GM13976 (cell line): ENCODE measurements around the gene CCDC40.

Source experiments
- DNase-seq: peaks from one replicate; pipeline ENCODE4 v3.0.0; 2012; ENCODE audit warnings: low spot score
- in situ Hi-C: fragments of 300-500 bp; cut with MboI; formaldehyde crosslinking; loops from one replicate; pipeline ENCODE4 v1.12.0; 2022; ENCODE audit warnings: low sequenced_read_pairs, mixed read lengths, inconsistent platforms; ENCODE audit not compliant: unreplicated experiment
- TF ChIP-seq, protein P1 (sequence below): IDR thresholded peaks from 2 replicates; pipeline ENCODE4 v1.5.1; 2012; ENCODE audit warnings: borderline replicate concordance, mild to moderate bottlenecking; ENCODE audit not compliant: insufficient read depth; ENCODE audit errors: extremely low read depth, missing control alignments, control extremely low read depth

CCDC40 gene

DNA sequence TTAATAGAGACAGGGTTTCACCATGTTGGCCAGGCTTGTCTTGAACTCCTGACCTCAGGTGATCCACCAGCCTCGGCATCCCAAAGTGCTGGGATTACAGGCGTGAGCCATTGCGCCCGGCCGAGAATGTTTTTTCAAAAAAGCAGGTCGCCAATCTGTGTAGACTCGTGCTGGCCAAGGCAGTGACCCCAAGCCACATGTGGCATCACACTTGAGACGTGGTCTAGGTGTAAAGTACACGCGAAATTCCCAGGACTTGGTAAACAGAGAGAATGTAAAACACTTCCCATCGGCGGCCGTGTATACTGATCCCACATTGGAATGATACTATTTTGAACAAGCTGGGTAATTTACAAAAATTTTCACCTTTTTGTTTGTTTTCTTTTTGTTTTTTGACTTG, 41.8 kb upstream of the CCDC40 start:
- in situ Hi-C loops, result no loop called here
- TF ChIP-seq, protein P1, sequence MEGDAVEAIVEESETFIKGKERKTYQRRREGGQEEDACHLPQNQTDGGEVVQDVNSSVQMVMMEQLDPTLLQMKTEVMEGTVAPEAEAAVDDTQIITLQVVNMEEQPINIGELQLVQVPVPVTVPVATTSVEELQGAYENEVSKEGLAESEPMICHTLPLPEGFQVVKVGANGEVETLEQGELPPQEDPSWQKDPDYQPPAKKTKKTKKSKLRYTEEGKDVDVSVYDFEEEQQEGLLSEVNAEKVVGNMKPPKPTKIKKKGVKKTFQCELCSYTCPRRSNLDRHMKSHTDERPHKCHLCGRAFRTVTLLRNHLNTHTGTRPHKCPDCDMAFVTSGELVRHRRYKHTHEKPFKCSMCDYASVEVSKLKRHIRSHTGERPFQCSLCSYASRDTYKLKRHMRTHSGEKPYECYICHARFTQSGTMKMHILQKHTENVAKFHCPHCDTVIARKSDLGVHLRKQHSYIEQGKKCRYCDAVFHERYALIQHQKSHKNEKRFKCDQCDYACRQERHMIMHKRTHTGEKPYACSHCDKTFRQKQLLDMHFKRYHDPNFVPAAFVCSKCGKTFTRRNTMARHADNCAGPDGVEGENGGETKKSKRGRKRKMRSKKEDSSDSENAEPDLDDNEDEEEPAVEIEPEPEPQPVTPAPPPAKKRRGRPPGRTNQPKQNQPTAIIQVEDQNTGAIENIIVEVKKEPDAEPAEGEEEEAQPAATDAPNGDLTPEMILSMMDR, result no peak
- DNase-seq, result no peak

DNA sequence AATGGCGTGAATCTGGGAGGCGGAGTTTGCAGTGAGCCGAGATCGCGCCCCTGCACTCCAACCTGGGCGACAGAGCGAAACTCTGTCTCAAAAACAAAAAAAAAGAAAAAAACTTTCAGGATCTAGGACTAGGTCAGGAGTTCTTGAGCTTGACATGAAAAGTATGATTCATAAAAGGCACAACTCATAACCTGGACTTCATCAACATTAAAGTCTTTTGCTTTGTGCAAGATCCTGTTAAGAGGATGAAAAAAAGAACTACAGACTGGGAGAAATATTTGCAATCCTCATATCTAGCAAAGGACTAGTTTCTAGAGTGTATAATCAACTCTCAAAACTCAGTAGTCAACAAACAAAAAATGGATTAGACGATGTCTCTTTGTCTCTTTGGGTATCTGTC, 40.7 kb upstream of the CCDC40 start:
- in situ Hi-C loops, result no loop called here
- TF ChIP-seq, protein P1, result no peak
- no peak for DNase-seq

DNA sequence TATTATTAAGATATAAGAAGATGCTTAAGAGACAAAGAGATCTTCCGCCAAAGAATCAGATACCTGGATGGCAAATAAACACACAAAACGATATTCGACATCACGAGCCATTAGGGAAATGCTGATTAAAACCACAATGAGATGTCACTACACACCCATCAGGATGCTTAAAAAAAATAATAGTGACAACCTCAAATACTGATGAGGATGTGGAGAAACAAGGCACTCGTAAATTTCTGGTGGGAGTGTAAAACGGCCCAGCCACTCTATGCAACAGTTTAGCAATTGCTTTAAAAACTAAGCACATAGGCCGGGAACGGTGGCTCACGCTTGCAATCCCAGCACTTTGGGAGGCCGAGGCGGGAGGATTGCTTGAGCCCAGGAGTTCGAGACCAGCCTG, 40.2 kb upstream of the CCDC40 start:
- TF ChIP-seq, protein P1, result no peak
- DNase-seq, result no peak
- in situ Hi-C loops, result no loop called here

DNA sequence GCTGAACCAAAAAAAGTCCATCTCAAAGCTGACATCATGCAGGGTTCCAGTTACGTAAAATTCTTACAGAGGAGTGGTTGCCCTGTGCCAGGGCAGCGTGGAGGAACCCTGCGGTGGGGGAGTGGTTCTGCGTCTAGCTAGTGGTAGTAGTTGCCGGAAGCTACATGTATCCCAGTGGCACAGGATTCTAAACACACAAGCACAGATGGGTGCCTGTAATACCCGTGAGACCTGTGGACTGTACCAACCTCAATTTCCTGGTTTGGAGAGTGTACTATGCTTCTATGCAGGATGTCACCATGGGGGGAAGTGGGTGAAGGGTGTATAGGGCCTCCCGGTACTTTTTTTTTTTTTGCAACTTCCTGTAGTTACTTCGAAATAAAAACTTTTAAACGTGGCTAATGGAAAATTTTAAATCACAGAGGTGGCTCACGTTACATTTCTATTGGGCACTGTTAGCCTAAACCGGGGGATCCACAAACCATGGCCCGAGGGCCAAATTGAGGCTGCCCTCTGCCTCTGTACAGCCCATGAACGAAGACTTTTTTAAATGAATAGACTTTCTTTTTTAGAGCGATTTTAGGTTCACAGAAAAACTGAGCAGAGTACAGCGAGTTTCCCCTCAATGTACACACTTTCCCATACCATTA, 39.3 kb upstream of the CCDC40 start:
- DNase-seq, result no peak
- in situ Hi-C loops, result no loop called here
- TF ChIP-seq, protein P1, result no peak

DNA sequence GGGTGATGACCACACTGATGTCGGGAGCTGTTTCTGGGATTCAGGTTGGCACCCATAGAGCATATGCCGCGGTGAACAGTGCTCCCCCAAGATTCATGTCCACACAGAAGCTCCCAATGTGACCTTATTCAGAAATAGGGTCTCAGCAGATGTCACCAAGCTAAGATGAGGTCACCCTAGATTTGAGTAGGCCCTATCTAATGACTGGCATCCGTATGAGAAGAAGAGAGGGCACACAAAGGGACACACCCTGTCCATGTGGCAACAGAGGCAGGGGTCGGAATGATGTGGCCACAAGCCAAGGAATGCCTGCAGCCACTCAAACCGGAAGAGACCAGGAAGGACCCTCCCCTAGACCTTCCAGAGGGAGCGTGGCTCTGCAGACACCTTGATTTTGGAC, 36.3 kb upstream of the CCDC40 start:
- no peak for DNase-seq
- TF ChIP-seq, protein P1, result no peak
- in situ Hi-C loops, result no loop called here

DNA sequence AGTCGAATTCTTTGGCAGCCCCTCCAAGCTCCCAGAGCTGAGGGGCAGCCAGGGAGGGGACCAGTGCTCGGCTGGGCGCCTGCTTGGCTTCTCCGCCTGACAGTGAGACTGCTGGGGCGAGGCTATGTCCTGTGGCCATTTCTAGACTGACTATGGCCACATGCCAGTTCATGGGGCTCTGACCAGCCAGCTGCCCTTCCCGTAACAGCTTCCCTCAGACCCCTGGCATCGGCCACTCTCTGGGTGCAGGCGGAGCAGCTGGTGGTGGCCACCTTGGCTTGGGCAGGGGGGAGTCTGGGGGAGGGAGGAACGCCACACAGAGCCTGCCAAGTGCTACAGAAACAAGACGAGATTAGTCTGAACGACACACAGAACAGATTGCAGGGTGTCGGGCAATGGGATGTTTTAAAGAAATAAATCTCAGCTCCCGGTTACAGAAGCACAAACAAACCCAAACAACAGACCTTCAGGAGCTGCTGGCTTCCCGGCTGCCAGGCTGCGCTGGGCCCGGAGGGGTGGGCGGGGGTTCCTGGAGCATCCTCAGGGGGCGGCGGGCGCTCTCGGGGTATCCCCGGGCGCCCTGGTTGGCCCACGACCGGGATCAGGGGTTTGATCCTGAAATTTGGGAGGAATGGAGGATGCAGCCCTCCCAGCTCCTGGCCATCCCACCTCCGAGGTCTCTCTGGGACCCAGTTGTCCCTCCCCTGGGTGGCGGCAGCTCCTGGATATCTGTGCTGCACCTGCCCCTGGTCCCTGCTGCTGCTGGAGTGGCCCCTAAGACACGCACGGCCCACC, 35.3 kb upstream of the CCDC40 start:
- in situ Hi-C loops, result no loop called here
- no peak for DNase-seq

More for the DNA sequence above, 35.3 kb upstream of the CCDC40 start:
- TF ChIP-seq, protein P1, result no peak
